ENCODE measurements around the gene ALX4.

Gene ALX4

DNA sequence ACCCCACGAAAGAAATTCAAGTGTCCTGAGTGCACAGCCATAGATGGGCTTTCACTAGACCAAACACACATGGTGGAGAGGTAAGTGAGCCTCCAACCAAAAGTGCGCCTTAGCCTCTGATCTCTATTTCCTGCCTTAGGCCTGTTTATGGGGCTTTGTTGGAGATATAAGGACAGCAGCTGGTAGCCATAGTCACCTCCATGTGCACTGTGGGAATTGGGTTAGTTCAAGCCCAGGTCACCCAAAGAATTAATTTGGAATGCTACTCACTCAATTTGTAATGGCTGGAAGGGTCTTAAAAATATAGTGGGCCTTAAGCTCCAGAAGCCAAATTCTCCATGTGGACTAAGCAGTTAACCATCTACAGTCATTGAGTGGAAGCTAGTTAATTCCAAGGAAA, 73.6 kb downstream of the ALX4 start:
- DNase-seq (ENCODE audit: low read depth) = no peak
- TF ChIP-seq, protein P1, sequence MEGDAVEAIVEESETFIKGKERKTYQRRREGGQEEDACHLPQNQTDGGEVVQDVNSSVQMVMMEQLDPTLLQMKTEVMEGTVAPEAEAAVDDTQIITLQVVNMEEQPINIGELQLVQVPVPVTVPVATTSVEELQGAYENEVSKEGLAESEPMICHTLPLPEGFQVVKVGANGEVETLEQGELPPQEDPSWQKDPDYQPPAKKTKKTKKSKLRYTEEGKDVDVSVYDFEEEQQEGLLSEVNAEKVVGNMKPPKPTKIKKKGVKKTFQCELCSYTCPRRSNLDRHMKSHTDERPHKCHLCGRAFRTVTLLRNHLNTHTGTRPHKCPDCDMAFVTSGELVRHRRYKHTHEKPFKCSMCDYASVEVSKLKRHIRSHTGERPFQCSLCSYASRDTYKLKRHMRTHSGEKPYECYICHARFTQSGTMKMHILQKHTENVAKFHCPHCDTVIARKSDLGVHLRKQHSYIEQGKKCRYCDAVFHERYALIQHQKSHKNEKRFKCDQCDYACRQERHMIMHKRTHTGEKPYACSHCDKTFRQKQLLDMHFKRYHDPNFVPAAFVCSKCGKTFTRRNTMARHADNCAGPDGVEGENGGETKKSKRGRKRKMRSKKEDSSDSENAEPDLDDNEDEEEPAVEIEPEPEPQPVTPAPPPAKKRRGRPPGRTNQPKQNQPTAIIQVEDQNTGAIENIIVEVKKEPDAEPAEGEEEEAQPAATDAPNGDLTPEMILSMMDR (conservative IDR thresholded peaks at IDR 0.05; ENCODE audit: low read depth, low read length) = no peak
- H3K4me3 ChIP-seq (ENCODE audit: low read depth, low read length) = no peak overlapping the region

DNA sequence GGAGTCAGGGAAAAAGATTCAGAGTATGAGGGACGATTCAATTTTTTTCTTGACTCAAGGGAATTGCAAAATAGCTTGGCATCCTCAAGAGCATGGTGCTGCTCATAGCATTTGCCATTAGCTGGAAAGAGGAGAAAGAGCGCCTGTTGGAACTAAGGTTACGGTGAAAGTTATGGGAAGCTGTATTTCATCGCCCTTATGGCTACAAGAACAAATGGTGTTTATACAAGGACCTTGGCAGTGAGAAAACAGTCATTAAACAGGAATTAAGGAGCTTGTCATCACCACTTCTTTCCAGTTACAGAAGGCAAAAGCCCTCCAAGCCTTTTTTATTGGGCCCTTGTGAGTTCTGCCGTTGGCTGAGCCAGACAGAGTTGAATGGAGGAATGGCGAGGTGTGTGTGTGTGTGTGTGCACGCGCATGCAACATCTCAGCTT, 74.2 kb downstream of the ALX4 start:
- no peak overlapping the region for H3K4me3 ChIP-seq (ENCODE audit: low read depth, low read length)
- TF ChIP-seq, protein P1 (conservative IDR thresholded peaks at IDR 0.05; ENCODE audit: low read depth, low read length) = no peak

DNA sequence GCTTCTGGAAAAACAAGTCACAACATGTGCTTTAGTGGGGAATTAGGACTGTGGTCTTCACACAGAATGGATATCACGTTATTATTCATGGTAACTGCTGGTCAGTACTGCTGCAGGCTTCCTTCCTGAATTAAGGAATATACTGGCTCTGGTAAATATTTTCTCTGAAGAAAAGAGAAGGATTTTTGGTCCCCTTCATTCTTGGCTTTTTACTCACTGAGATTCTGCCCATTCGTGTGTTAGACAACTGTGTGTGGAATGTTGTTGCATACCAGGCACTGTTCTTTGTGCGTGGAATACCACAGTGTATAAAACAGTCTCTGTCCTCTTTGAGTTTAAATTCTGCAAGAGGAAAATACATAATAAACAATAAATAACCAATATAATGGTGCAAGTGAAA, 80.3 kb downstream of the ALX4 start:
- TF ChIP-seq, protein P1 (conservative IDR thresholded peaks at IDR 0.05; ENCODE audit: low read depth, low read length) = no peak
- H3K4me3 ChIP-seq (ENCODE audit: low read depth, low read length) = no peak overlapping the region
- DNase-seq (ENCODE audit: low read depth) = peak; percentile 48

More for the DNA sequence above, 74.2 kb downstream of the ALX4 start:
- peak; percentile 39 for DNase-seq (ENCODE audit: low read depth)

DNA sequence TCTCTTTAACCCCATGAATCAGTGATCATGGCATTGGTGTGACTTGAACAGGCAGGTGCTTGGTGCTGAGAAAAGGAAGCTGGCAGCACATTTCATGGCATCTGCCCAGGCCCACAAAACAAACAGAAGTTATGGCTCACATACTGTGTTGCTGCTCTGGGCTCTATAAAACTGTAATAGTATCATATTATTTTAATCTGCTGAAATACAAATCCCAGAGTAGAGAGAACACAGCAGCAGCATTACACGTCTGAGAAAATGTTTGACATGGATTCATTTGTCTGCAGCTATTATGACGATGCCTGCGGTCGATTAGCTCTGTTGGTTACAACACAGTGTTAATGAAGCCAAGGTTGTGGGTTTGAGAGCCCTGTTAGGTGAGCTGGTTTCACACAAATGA, 80.8 kb downstream of the ALX4 start:
- H3K4me3 ChIP-seq (ENCODE audit: low read depth, low read length) = no peak overlapping the region
- TF ChIP-seq, protein P1 (conservative IDR thresholded peaks at IDR 0.05; ENCODE audit: low read depth, low read length) = no peak
- DNase-seq (ENCODE audit: low read depth) = no peak

DNA sequence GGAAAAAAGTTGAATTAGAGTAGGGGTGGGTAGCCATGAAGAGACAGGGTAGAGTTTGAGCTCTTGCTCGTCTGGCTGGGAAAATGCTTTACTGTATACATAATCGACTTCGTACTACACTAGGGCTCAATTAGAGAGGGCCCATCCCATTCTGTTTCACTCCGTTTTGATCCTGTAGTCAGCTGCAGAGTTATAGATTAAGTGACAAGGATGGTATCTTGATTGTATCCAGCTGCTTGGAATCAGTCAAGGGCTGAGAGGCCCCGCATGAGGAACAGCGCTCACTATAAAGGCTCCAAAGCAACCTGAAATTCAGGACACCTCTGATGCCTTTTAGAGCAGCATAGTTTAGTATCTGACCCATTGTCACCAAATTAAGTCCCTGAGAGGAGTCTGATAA, 81.6 kb downstream of the ALX4 start:
- no peak overlapping the region for H3K4me3 ChIP-seq (ENCODE audit: low read depth, low read length)
- TF ChIP-seq, protein P1 (conservative IDR thresholded peaks at IDR 0.05; ENCODE audit: low read depth, low read length) = no peak
- no peak for DNase-seq (ENCODE audit: low read depth)

DNA sequence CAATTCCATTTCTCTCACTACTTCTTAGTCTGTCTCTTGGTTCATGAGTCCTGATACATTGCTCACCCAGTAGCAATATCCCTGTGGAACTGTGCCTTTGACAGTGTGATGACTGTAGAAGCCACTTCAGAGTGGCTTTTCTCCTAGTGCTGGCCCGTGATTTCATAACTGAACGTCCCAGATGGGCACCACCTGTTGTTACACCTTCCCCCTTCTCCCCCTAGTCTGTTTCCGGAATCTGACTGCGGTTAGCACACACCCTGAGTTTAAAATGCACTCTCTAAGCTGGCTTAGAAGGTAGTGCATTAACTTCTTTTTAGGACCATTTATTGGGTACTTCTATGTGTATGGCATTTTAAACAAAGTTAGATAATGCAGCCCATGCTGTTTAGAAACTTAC, 83.0 kb downstream of the ALX4 start:
- TF ChIP-seq, protein P1 (conservative IDR thresholded peaks at IDR 0.05; ENCODE audit: low read depth, low read length) = no peak
- no peak overlapping the region for H3K4me3 ChIP-seq (ENCODE audit: low read depth, low read length)
- no peak for DNase-seq (ENCODE audit: low read depth)

DNA sequence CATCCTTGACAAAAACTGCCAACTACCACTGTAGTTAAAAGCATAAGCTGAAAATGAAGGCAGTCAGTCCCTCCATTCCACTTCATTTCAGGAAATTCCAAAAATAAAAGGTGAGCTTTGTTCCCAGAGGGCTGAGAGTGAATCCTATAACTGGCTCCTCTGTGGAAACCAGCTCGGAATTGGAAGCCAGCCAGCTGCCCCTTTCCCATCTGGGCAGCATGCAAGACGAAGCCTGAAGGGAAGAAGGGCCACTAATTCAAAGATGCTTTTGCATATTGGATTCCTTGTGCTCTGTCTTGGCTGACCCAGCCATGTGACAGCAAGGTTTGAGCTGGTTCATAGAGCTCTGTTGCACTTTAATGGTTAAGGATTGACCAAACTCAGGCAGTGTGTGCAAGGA, 83.4 kb downstream of the ALX4 start:
- no peak overlapping the region for H3K4me3 ChIP-seq (ENCODE audit: low read depth, low read length)
- DNase-seq (ENCODE audit: low read depth) = no peak
- TF ChIP-seq, protein P1 (conservative IDR thresholded peaks at IDR 0.05; ENCODE audit: low read depth, low read length) = no peak

Data from choroid plexus epithelial cell (primary cell).